Hindlimb muscle (tissue), 1 donor: ENCODE data around the gene PABPN1. TPM values are rescaled to one million over a fixed set of nuclear protein-coding genes. Genes with fewer than 3 reads are reported as not detected.

ENCODE experiments used
- DNase-seq: peaks from one replicate; pipeline ENCODE4 v3.0.0-alpha.2; 2013
- polyA plus RNA-seq: library from polyadenylated mRNA; unstranded; fragments of 120-200 nt; gene quantifications from one replicate; pipeline ENCODE4 v1.2.1, GENCODE V29; 2013; ENCODE audit not compliant: insufficient read length

The PABPN1 gene
- polyA plus RNA-seq, 1 donor = 112 TPM

DNA sequence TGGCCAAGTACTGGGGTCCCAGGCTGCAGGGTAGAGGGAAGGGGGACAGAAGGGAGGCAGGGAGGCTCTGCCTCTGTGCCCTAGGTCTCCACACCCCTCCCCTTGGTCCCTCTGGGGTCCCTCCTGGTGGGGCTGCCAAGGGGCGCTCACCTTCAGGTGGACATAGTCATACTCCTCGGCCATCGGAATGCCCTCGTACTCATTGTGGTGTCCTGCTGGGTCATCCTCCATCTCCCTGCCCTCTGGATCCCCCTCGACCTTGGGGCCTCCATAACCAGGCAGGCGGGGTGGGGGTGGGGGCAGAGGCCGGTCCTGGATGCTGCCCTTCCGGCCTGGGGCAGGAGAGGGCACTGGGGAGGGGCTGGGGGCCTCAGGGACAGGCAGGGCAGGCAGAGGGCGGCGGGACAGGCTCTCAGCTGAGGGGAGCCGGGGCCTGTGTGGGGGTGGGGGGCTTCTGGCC lies 37.9 kb downstream of the PABPN1 start:
- no peak for DNase-seq

DNA sequence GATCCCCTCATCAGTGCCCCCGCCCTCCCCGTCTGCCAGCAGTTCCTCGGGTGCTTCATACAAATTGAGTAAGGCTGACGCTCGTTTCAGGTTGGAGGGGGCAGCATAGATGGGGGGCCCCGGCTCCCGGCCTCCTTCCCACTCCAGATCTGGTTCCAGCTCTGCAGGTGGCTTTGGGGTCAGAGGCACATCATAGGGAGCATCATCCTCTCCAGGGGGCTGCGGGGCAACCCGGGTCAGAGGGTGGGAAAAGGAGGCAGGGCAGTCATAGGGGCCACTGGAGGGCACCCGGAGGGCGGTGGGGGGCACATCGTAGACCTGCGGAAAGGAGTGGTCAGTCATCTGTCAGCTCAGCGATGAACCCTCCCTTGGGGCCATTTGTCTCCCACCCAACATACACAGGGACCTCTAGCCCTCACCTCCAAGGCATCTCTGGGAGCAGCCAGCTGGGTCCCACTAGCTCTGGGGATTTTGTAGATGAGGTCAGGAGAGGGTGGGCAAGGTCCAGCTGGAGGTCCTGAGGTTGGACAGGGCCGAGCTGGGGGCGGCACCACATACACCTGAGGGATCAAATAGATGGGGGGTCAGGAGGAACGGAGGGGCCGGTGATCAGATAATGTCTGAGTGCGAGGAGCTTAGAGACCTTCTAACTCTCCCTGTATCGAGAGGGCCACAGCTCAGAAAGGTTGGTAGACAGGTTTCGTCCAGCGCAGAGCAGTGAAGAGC lies 38.6 kb downstream of the PABPN1 start:
- DNase-seq = no peak

DNA sequence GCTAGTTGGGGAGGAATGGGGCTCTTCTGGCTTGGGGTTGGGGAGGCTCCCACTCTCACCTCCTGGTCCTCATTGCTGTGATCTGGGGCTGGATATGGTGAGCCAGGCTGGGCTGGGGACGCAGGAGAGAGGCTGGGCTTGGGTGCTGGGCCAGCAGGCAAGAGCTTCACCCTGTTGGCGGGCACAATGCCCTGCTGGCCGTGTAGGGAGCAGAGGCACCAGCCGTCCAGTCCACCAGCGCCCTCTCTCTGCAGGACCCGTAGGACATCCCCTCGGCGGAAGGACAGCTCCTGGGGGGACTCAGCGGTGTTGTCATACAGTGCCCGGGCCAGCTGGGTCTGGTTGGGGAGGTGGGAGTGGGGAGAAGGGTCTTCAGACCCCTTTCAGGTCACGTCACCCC lies 39.2 kb downstream of the PABPN1 start:
- no peak for DNase-seq

DNA sequence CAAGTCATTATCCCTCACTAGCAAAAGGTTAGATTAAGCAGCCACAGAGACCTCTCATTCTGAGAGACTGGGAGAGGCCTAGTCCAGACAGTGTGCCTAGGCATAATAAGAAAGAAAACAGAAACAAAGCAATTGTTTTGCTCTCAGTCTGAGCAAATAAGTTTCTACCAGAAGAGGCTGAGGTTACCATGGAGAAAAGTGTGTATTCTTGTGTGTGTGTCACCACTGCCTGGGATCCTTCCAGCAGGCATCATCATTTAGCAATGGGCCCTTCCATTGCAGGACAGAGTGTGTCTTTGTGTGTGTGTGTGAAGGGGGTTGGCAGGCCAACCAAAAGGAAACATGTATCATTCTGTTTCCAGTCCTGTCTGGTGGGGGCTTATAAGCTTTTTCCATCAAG lies 40.1 kb downstream of the PABPN1 start:
- no peak for DNase-seq

DNA sequence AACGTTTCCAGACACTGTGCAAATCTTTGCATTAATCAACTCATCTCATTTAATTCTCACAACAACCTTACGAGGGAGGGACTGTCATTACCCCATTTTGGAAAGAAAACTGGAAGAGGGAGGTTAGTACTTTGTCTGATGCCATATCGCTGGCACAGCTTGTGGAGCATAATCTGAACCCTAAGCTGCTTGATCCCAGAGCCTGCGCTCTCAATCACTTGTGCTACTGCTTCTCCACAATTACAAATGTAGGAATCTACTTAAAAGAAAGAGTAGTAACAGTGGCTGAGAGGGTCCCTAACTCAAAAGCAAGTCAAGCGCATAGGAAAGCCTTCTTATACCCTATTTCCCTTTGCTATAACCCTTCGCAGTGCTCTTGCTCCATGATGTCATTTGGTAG lies 40.5 kb downstream of the PABPN1 start:
- DNase-seq = no peak

DNA sequence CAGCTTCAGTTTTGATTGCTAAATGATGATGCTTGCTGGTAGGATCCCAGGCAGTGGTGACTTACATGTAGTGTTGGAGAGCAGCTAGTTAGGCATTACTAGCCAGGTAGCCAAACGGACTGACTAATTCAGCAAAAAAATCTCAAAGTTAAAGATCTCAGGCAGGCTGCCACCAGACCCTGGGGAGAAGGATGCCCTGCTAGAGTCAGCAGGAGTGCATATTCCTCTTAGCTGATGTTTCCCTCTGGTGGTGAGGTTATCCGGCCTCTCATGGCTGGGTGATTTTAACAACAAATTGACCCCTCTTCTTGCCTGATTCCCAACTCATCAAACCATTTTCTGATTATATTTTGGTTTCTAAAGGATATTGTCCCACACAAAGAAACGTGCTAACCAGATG lies 40.9 kb downstream of the PABPN1 start:
- DNase-seq = no peak

DNA sequence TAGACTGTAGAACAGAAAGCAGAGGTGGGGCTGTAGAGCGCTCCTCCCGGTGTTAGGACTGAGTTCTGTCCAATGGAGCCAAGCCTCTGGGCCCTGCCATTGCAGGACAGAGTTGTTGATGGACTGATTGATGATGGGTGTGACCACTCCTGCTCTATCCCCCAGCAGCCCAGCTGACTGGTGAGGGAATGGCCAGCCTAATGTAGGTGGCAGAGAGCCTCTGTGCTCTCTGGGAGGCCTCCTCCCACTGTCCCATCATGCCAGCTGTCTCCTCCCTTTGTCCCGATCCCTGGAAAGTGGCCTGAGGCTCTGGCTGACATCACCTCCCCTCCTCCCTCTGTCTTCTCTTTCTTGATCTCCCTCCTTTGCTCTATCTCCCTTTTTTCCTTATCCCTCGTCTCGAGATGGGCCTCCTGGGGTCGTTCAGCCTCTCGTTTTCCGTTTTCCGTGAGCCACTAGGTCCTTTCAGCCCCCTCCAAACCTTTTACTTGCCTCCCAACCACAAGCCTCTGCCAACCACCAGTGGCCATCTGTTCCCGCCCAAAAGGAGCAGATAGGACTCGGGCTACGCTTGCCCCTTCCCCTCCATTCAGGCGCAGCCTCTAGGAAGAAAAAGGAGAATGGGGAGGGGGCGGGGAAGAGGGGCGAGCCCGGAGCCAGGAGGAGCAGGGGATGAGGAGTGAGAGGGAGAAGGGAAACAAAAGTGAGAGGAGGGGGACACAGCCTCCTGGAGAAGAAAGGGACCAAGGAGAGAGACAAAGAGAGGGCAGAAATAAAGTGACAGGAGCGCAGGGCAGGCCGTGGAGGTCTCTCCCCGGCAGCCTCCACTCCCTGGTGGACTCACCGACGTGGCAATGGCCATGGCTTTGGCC lies 43.1 kb downstream of the PABPN1 start:
- DNase-seq = peak; percentile 73

DNA sequence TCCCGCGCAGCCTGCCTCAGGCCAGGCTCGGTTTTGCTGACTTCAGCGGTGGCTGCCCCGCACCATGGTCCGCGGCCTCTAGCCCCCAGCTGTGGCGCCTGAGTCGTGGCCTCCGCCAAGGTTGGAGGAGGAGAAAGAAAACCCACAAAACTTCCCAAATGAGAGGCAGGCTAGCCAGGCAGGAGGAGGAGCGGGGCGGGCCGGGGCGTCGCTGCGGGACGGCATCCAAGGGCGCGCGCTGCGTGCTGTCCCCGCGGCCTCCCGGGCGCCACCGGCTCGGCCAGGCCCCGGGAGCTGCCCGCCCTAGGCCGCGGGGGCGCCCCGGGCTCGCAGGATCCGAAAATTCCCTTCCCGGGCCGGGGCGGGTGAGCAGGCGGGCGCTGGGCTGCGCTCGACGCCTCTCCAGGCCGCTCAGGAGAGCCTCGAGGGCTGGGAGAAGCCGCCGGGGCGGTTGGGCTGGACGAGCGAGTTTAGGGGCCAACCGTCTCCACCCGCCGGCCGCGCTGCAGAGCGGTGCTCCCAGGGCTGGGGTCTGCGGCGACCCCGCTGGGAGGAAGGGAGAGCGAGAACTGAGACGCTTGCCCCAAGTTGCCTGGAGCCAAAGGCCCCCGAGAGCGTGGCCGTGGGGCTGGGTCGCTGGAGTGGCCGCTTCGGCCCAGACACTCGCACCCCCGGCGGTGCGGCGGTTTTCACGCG lies 43.9 kb downstream of the PABPN1 start, which contains the start of gene EFS:
Gene EFS, minus strand, starts transcription at position 137 of the 696 bp plus-strand sequence. CDS start 147 bp downstream, outside the sequence.
- DNase-seq = peak; percentile 82

DNA sequence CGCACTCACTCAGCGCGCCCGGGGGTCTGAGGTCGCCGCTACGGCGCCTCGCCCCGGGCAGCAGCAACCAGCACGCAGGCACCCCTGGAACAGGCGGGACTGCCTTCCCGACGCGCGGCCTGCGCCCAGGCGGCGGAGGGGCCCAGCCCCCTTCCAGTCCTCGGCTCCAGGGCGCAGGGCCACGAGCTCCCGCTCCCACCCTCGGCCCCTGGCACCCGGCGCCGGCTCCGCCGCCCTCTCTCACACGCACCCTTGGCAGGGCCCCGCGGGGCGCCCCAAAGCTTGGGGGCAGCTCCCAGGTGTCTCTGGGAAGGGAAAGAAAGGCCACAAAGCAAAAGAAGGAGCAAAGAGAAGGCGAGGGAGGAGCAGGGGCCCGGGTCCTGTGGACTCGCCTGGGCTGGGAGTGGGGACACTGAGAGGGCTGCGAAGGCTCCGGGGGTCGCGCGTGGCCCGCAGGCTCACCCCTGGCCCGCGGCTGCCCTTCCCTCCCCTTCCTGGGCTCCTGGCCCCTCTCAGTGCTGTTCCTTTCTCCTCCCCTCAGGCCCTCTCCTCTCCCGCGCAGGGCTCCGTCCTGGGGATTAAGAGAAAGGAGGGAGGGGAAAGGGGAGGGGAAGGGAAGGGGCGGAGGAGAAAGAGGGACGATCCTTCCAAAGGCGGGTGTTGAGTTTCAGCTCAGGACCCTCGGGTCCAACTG lies 44.6 kb downstream of the PABPN1 start:
- DNase-seq = peak; percentile 87

DNA sequence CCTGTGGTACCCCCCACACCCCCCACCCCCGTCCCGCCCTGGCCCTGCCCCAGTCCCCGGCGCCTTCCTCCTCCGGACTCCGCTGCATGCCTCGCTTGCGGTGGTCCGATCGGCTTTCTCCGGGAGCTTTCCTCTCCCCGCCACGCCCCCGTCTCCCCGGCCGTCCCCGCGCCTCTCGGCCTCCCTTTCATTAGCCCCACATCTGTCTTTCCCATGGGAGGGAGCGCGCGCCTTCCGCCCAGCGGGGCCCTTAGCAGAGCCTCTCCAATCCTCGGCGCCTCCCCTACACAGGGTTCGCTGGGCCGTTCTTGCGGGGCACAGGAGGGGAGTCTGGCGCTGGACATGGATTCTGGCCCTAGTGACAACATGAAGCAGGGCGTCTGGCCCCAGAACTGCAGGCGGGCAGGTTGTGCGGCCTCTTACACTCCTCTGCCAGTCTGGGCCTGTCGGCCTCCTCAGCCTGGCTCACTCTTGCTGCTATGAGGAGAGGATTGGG lies 45.2 kb downstream of the PABPN1 start:
- peak; percentile 70 for DNase-seq

DNA sequence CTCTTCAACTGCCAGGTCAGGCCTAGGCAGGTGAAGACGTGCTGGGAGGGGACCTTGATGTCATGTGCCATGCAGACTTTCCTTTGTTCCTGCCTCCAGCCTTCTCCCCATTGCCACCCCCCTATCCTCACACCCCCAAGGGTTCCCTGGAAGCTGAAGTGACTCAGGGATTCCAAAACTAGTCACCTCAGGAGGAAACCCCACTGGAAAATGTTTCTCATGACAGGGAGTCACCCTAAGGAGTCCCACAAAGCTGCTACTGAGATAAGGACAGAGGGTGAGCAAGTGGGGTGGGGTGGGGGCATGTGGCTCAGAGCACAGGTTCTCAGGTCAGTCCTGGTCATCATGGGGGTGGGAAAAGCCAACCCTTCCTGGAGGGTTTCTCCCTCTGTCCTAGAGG lies 49.0 kb downstream of the PABPN1 start:
- no peak for DNase-seq

DNA sequence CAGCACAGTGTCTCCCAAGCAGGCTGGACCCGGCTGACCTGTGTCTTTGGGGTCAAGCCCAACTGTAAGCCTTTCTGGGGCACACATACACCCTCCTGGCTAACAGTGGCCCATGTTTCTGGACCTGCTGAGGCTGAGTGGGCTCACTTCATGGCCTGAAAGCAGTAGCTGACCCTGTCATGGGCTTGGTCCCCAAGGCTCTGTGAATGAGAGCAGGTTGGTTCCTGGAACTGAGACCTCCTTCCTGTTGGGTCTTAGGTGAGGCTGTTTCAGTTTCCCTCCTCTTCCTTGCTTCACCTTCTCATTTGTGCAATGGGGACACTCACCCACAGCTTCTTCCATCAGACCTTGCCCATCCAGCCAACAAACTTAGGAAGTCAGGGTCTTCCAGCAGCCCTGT lies 50.6 kb downstream of the PABPN1 start:
- no peak for DNase-seq

DNA sequence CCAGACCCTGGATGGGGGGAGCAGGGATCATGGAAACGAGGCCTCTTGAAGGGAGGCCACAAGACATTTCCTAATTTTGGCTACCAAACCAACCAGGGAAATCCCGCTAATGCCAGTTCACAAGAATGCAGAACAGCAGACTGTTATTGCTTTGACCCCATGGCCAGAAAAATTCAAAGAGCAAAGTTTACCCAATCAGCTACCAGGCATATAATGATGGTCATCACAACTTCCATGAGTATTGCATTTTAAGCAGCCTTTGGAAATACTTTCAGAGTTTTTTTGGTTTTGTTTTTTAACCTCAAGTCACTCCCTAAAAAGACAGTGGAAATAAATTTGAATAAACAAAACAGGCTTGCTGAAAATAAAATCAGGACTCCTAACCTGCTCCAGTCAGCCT lies 51.3 kb downstream of the PABPN1 start, which contains the start of gene IL25:
Gene IL25, plus strand, starts transcription at position 301 of the 400 bp plus-strand sequence.
- DNase-seq = no peak

DNA sequence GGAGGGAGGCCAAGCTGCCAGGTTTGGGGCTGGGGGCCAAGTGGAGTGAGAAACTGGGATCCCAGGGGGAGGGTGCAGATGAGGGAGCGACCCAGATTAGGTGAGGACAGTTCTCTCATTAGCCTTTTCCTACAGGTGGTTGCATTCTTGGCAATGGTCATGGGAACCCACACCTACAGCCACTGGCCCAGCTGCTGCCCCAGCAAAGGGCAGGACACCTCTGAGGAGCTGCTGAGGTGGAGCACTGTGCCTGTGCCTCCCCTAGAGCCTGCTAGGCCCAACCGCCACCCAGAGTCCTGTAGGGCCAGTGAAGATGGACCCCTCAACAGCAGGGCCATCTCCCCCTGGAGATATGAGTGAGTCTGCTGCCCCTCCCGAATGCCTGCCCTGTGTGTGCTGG lies 51.8 kb downstream of the PABPN1 start:
- DNase-seq = no peak

Other genes starting within 250 kb of the PABPN1 start
- gene ACIN1, start 226.3 kb upstream of the PABPN1 start, polyA plus RNA-seq = 143 TPM
- gene C14orf119, start 226.0 kb upstream of the PABPN1 start, polyA plus RNA-seq = 42.4 TPM
- not detected for gene CIROP, start 216.5 kb upstream of the PABPN1 start, polyA plus RNA-seq
- not detected for gene CEBPE, start 202.2 kb upstream of the PABPN1 start, polyA plus RNA-seq
- gene SLC7A8, start 137.8 kb upstream of the PABPN1 start, polyA plus RNA-seq = 5.6 TPM
- gene RNF212B, start 83.5 kb upstream of the PABPN1 start, polyA plus RNA-seq = 0.62 TPM
- gene HOMEZ, start 35.3 kb upstream of the PABPN1 start, polyA plus RNA-seq = 11.2 TPM
- 16.8 TPM for gene PPP1R3E, start 18.6 kb upstream of the PABPN1 start, polyA plus RNA-seq
- 35.6 TPM for gene BCL2L2, start 14.6 kb upstream of the PABPN1 start, polyA plus RNA-seq
- 21.2 TPM for gene SLC22A17, start 31.4 kb downstream of the PABPN1 start, polyA plus RNA-seq
- gene EFS, start 43.7 kb downstream of the PABPN1 start, polyA plus RNA-seq = 56.9 TPM
- not detected for gene IL25, start 51.4 kb downstream of the PABPN1 start, polyA plus RNA-seq
- gene CMTM5, start 55.6 kb downstream of the PABPN1 start, polyA plus RNA-seq = 1.6 TPM
- 3.2 TPM for gene MYH6, start 86.8 kb downstream of the PABPN1 start, polyA plus RNA-seq
- gene MYH7, start 114.2 kb downstream of the PABPN1 start, polyA plus RNA-seq = 525 TPM
- 34.3 TPM for gene NGDN, start 148.2 kb downstream of the PABPN1 start, polyA plus RNA-seq
- 3.1 TPM for gene ZFHX2, start 230.3 kb downstream of the PABPN1 start, polyA plus RNA-seq
- 14.4 TPM for gene THTPA, start 234.8 kb downstream of the PABPN1 start, polyA plus RNA-seq
- gene AP1G2, start 246.3 kb downstream of the PABPN1 start, polyA plus RNA-seq = 18.0 TPM